ENCODE data around the gene RIMBP3C. TPM values are rescaled to one million over a fixed set of nuclear protein-coding genes. Genes with fewer than 3 reads are reported as not detected.
"Not testable (repeated sequence)": the region's sequence is repeated elsewhere in the genome, so short reads cannot be mapped to it uniquely, and the experiment has no call there.

RIMBP3C gene
- total RNA-seq, 1 donor from 2014 or later = 0.26 TPM

GRCh38 chr22:21532863-21533648, 18.2 kb downstream of the RIMBP3C start:
- DNase-seq (ENCODE audit: low spot score) = not testable (repeated sequence)

DNA sequence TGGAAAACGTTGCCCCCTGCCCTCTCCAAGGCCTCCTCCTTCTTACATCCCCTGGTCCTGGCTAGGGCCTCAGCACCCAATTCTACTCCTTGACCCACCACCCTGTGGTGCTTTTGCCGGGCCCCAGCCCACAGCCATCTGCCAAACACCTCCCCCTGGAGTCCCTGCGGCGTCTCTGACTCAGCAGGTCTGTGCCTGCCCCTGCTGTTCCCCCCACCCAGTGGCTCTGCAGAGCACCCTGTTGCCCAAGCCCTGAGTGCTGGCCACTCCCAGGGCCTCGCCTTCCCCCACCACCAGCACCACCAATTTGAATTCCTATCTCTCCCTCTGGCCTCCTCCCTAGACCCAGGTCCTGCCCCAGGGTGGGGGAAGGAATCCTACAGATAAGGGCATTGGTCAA, 19.7 kb downstream of the RIMBP3C start:
- DNase-seq (ENCODE audit: low spot score) = not testable (repeated sequence)

GRCh38 chr22:21526705-21527500, 24.4 kb downstream of the RIMBP3C start:
- DNase-seq (ENCODE audit: low spot score) = not testable (repeated sequence)

GRCh38 chr22:21516970-21517764, 34.1 kb downstream of the RIMBP3C start:
- not testable (repeated sequence) for DNase-seq (ENCODE audit: low spot score)

GRCh38 chr22:21516522-21516921, 34.7 kb downstream of the RIMBP3C start:
- not testable (repeated sequence) for DNase-seq (ENCODE audit: low spot score)

DNA sequence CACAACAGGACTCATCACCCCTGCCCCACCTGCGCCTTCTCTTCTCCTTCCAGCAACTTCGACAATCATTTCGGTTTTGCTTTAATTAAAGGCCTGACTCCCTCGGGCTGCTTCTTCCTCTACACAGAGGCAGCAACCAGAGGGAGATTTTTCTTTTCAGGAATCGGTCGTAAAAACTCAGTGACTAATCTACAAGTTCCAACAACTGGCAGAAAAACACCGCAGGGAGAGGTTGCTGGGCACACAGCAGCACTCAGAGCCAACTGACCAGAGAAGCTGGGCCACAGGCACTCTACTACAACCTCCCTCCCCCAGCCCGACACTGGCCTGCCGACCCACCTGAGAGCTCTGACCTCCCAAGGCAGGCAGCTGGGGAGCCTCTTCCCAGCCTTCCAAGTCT, 36.0 kb downstream of the RIMBP3C start:
- not testable (repeated sequence) for DNase-seq (ENCODE audit: low spot score)

- DNase-seq (ENCODE audit: low spot score) = not testable (repeated sequence)
Measured at GRCh38 chr22:21514117-21514516, 37.1 kb downstream of the RIMBP3C start.

DNA sequence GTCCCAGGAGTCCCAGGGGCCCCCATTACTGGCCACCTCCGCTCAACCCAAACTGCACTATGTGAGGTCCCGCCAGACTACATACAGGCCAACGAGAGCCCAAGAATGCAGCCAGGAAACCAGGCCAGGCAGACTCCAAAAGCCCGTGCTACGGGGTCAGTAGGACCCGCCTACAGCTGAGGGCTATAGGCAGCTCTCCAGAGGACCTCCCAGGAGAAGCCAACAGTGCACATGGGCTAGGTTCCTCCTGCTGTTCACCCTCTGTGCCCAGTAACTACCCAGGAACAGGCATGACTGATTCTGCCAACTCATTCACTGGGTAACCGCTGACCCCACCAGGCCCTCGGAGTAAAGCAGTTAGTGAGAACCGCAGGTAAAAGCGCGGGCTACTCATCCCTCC, 39.2 kb downstream of the RIMBP3C start:
- DNase-seq (ENCODE audit: low spot score) = not testable (repeated sequence)

- DNase-seq (ENCODE audit: low spot score) = not testable (repeated sequence)
Measured at GRCh38 chr22:21510397-21510796, 40.9 kb downstream of the RIMBP3C start.

- DNase-seq (ENCODE audit: low spot score) = not testable (repeated sequence)
Measured at GRCh38 chr22:21499623-21500506, 51.4 kb downstream of the RIMBP3C start.

DNA sequence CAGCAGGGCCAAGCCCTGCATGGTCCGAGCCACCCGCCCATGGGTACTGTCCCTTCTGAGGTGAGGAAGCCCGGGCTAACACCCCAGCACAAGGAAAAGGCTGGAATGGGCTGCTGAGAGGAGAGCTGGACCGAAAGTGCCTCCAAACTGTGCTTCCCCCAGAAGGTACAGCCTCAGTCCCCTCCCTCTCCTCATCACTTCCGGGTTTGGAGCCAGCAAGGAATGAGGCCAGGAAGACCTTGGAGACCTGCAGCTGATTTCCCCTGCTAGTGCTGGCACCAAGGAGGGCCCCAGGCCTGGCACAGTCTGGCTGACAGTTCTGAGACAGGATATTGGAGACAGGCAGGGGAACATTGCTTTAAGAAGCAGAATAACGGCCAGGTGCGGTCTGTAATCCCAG, 52.8 kb downstream of the RIMBP3C start:
- not testable (repeated sequence) for DNase-seq (ENCODE audit: low spot score)

- DNase-seq (ENCODE audit: low spot score) = not testable (repeated sequence)
Measured at GRCh38 chr22:21497984-21498383, 53.3 kb downstream of the RIMBP3C start.

Other genes starting within 250 kb of the RIMBP3C start
- 0.06 TPM for gene RIMBP3B, start 167.7 kb downstream of the RIMBP3C start, total RNA-seq
- gene HIC2, start 134.1 kb downstream of the RIMBP3C start, total RNA-seq = 5.5 TPM
- 0.16 TPM for gene TMEM191C, start 84.1 kb downstream of the RIMBP3C start, total RNA-seq
- 48.2 TPM for gene UBE2L3, start 16.3 kb upstream of the RIMBP3C start, total RNA-seq
- gene YDJC, start 78.6 kb upstream of the RIMBP3C start, total RNA-seq = 6.0 TPM
- 0.39 TPM for gene CCDC116, start 81.3 kb upstream of the RIMBP3C start, total RNA-seq
- 31.6 TPM for gene SDF2L1, start 90.8 kb upstream of the RIMBP3C start, total RNA-seq
- gene PPIL2, start 114.6 kb upstream of the RIMBP3C start, total RNA-seq = 23.6 TPM
- 2.2 TPM for gene YPEL1, start 184.3 kb upstream of the RIMBP3C start, total RNA-seq

All from mesenteric fat pad (tissue), 1 donor.